Measurements from ENCODE around the gene RERG. TPM values are rescaled to one million over a fixed set of nuclear protein-coding genes. Genes with fewer than 3 reads are reported as not detected.
A peak's percentile ranks its signal among the peaks of the same experiment; 100 is the strongest.

RERG gene
- total RNA-seq, 1 experiment from 2014 or later: 0.50 TPM

DNA sequence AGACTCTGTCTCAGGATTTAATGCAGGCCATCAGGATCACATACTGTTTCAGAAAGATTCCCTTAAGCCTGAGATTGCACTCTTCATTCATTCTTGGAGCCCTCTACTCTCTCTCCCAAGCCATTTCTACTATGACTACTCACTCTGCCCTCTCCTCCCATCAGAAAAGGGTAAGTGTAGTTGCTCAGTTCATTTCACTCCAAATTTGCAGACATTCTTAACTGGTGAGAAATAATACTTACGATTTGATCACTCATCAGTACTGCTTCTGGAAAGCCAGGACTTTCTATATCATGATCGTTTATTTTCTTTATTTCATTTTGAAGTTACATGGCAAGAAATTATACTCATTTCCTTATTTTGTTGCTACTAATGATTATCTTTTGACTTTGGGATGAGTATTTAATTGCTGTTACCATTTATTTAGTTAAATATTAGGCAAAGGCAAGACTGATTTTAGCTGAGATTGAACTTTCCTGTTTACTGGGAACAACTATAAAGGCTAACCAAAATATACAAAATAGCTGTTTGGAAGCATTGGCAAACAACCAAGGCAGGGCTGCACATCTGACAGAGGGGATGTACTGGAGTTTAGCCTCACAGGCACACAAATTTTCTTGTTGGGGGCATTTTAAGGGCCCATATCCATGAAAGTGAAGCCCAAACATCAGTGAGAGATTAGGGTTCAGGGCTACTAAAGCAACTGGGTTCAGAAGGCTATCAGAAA lies 4.1 kb upstream of the RERG start:
- Histone ChIP-seq H3F3A (ENCODE audit: insufficient read depth, low read depth) (no peaks in the 10 kb centered on the region; the same call in 1 of the 2 replicates), H2AFZ (no peak overlapping the region), H3K27me3 (ENCODE audit: insufficient read depth, low read depth) (no peaks in the 10 kb centered on the region), H3K4me3 (no peak overlapping the region), H3K36me3 (ENCODE audit: low read depth) (no peaks in the 10 kb centered on the region), H3K27ac (no peak overlapping the region), H3K4me1 (replicated peaks; ENCODE audit: insufficient read depth) (no peaks in the 10 kb centered on the region), H4K20me1 (ENCODE audit: insufficient read depth) (no peaks in the 10 kb centered on the region), H3K4me2 (no peak overlapping the region), H3K9me3 (ENCODE audit: insufficient read depth, low read depth) (no peaks in the 10 kb centered on the region), H3K79me2 (ENCODE audit: low read depth) (no peaks in the 10 kb centered on the region; the same call in 1 of the 2 replicates), H3K9me2 (ENCODE audit: insufficient read depth) (no peaks in the 10 kb centered on the region)
- ChIA-PET CTCF (no interaction called here), POLR2A (ENCODE audit: unreplicated experiment) (no interaction called here)
- intact Hi-C loops (cut with micrococcal nuclease; ENCODE audit: unreplicated experiment): loop anchor here (5.0 to 10.0 kb wide), 2 partner anchors 297 to 410 kb away; partner anchors contain the start of gene SMCO3
- TF ChIP-seq EZH2 (IDR thresholded peaks at IDR 0.05; ENCODE audit: low read depth): no peak
- TF ChIP-seq, protein P1, sequence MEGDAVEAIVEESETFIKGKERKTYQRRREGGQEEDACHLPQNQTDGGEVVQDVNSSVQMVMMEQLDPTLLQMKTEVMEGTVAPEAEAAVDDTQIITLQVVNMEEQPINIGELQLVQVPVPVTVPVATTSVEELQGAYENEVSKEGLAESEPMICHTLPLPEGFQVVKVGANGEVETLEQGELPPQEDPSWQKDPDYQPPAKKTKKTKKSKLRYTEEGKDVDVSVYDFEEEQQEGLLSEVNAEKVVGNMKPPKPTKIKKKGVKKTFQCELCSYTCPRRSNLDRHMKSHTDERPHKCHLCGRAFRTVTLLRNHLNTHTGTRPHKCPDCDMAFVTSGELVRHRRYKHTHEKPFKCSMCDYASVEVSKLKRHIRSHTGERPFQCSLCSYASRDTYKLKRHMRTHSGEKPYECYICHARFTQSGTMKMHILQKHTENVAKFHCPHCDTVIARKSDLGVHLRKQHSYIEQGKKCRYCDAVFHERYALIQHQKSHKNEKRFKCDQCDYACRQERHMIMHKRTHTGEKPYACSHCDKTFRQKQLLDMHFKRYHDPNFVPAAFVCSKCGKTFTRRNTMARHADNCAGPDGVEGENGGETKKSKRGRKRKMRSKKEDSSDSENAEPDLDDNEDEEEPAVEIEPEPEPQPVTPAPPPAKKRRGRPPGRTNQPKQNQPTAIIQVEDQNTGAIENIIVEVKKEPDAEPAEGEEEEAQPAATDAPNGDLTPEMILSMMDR (conservative IDR thresholded peaks at IDR 0.05): no peak
- BruUV-seq (replicated peaks): no TSS peak
- DNase-seq: no peak

DNA sequence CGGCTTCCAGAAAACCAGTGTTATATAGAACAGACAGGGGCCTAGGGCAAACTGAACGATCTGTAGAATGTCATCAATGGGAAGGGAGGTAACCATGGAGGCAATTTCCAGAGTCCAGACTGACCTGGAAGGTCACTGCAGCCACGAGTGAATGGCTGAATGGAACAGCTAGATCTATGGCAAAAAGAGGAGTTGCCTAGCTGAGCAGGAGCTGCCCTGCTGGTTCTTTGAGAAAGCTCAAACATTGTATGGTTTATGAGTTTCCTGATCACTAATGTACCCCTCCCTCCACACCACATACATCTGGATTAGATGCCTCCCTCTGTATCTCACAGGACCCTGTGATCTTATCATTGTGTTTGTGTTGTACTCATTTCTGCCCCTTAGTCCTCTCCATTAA lies 1.0 kb upstream of the RERG start:
- no peaks in the 10 kb centered on the region for H3K36me3 ChIP-seq (ENCODE audit: low read depth)
- CTCF ChIA-PET: interaction anchor here (1.7 to 1.8 kb wide), 3 partner anchors 72 to 411 kb away, joined by 4 to 10 read pairs (median 5); no protein-coding TSS in a partner anchor
- no peak for DNase-seq
- no peaks in the 10 kb centered on the region for H4K20me1 ChIP-seq (ENCODE audit: insufficient read depth)
- H3K4me1 ChIP-seq (replicated peaks; ENCODE audit: insufficient read depth): no peaks in the 10 kb centered on the region
- H3K9me2 ChIP-seq (ENCODE audit: insufficient read depth): no peaks in the 10 kb centered on the region
- BruUV-seq (replicated peaks): no TSS peak
- TF ChIP-seq, protein P1 (conservative IDR thresholded peaks at IDR 0.05): no peak
- TF ChIP-seq EZH2 (IDR thresholded peaks at IDR 0.05; ENCODE audit: low read depth): no peak
- H3F3A ChIP-seq (ENCODE audit: insufficient read depth, low read depth): no peaks in the 10 kb centered on the region; the same call in 1 of the 2 replicates
- POLR2A ChIA-PET (ENCODE audit: unreplicated experiment): interaction anchor here (0.6 kb wide), 1 partner anchor 427 kb away, joined by 13 read pairs; no protein-coding TSS in a partner anchor
- H3K4me2 ChIP-seq: no peak overlapping the region
- H3K9me3 ChIP-seq (ENCODE audit: insufficient read depth, low read depth): no peaks in the 10 kb centered on the region
- intact Hi-C loops (cut with micrococcal nuclease; ENCODE audit: unreplicated experiment): loop anchor here (5.0 to 10.0 kb wide), 3 partner anchors 407 to 590 kb away; partner anchors contain the start of gene SMCO3
- no peaks in the 10 kb centered on the region for H3K79me2 ChIP-seq (ENCODE audit: low read depth)
- H3K27me3 ChIP-seq (ENCODE audit: insufficient read depth, low read depth): no peaks in the 10 kb centered on the region
- no peak overlapping the region for H3K27ac ChIP-seq
- H3K4me3 ChIP-seq: no peak overlapping the region
- H2AFZ ChIP-seq: no peak overlapping the region

DNA sequence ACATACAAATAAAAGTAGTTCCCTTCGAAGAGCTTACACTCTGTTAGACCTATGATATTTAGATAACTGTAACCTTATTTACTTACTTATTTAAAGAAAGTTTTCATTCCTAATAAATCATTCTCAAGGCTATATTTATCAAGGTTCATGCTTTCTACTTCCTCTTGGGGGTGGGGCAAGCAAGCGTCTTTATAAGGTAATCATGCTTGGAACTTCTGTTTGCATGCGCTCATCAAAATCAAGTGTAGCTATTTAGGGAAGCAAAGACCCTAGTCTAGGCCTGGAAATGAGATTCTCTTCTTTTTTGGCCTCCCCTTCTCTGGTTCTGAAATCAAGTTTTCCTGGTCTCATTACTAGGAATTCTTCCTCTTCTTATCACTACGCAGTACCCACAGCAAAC lies 766 bp downstream of the RERG start:
- H3K36me3 ChIP-seq (ENCODE audit: low read depth): no peaks in the 10 kb centered on the region
- no peaks in the 10 kb centered on the region for H3K9me2 ChIP-seq (ENCODE audit: insufficient read depth)
- no peaks in the 10 kb centered on the region for H4K20me1 ChIP-seq (ENCODE audit: insufficient read depth)
- POLR2A ChIA-PET (ENCODE audit: unreplicated experiment): interaction anchor here (0.7 kb wide), 1 partner anchor 420 kb away, joined by 3 read pairs; no protein-coding TSS in a partner anchor
- CTCF ChIA-PET: interaction anchor here (0.6 to 2.1 kb wide), 10 partner anchors 11 to 1554 kb away, joined by 3 to 36 read pairs (median 7); no protein-coding TSS in a partner anchor
- H3K79me2 ChIP-seq (ENCODE audit: low read depth): no peaks in the 10 kb centered on the region
- 0 out of 2 replicates have a peak, but pooled peaks cover 7% of the 10 kb centered on the region for H3K4me1 ChIP-seq (replicated peaks; ENCODE audit: insufficient read depth)
- no peak overlapping the region for H3K27ac ChIP-seq
- DNase-seq: no peak
- H3K4me2 ChIP-seq: peak overlapping the region; percentile 70; the same call in 1 of the 2 replicates
- H3K4me3 ChIP-seq: no peak overlapping the region
- no peaks in the 10 kb centered on the region for H3K27me3 ChIP-seq (ENCODE audit: insufficient read depth, low read depth)
- BruUV-seq (replicated peaks): no TSS peak
- TF ChIP-seq, protein P1 (conservative IDR thresholded peaks at IDR 0.05): no peak
- no peak for TF ChIP-seq EZH2 (IDR thresholded peaks at IDR 0.05; ENCODE audit: low read depth)
- intact Hi-C loops (cut with micrococcal nuclease; ENCODE audit: unreplicated experiment): loop anchor here (2.0 to 10.0 kb wide), 5 partner anchors 48 to 588 kb away; partner anchors contain the start of gene SMCO3
- H3F3A ChIP-seq (ENCODE audit: insufficient read depth, low read depth): no peaks in the 10 kb centered on the region; the same call in 1 of the 2 replicates
- peak overlapping the region; percentile 74; the same call in 1 of the 2 replicates for H2AFZ ChIP-seq
- H3K9me3 ChIP-seq (ENCODE audit: insufficient read depth, low read depth): no peaks in the 10 kb centered on the region

Data from PC-9 (cell line).